Tibial nerve (tissue), 4 donors: ENCODE measurements around the gene COL6A2.

Experiments
- EP300 ChIP-seq, 2 donors: sonication (generic); formaldehyde crosslinking; IDR thresholded peaks; one replicate each; pipeline ENCODE4 v1.6.1; 2017; ENCODE audit warnings: antibody characterized with exemption in 2 of 2, mild to moderate bottlenecking in 1 of 2
- POLR2A ChIP-seq, 2 donors: fragments of 450-650 bp; IDR thresholded peaks; one replicate each; pipeline ENCODE4 v1.6.1; 2017; ENCODE audit warnings: antibody characterized with exemption in 2 of 2, mild to moderate bottlenecking in 2 of 2, moderate library complexity in 2 of 2
- TF ChIP-seq, protein P1 (sequence below), 5 experiments: fragments of 200-600 bp in 3 of 5; fragments of 450-650 bp in 2 of 5; sonication (generic) in 3 of 5; IDR thresholded peaks; one replicate each; pipeline ENCODE4 v1.5.1; 2016 to 2019; ENCODE audit warnings: antibody characterized with exemption in 5 of 5, mild to moderate bottlenecking in 3 of 5, moderate library complexity in 2 of 5

GRCh38 chr21:46119144-46119636 is 21.3 kb downstream of the COL6A2 start:
- TF ChIP-seq, protein P1, sequence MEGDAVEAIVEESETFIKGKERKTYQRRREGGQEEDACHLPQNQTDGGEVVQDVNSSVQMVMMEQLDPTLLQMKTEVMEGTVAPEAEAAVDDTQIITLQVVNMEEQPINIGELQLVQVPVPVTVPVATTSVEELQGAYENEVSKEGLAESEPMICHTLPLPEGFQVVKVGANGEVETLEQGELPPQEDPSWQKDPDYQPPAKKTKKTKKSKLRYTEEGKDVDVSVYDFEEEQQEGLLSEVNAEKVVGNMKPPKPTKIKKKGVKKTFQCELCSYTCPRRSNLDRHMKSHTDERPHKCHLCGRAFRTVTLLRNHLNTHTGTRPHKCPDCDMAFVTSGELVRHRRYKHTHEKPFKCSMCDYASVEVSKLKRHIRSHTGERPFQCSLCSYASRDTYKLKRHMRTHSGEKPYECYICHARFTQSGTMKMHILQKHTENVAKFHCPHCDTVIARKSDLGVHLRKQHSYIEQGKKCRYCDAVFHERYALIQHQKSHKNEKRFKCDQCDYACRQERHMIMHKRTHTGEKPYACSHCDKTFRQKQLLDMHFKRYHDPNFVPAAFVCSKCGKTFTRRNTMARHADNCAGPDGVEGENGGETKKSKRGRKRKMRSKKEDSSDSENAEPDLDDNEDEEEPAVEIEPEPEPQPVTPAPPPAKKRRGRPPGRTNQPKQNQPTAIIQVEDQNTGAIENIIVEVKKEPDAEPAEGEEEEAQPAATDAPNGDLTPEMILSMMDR (IDR thresholded peaks at IDR 0.05) = no peak
- TF ChIP-seq POLR2A (IDR thresholded peaks at IDR 0.05) = no peak
- no peak for TF ChIP-seq EP300 (IDR thresholded peaks at IDR 0.05)
